HUES6 (cell line): Measurements from ENCODE around the gene PTBP3.
"Not testable (repeated sequence)": the region's sequence is repeated elsewhere in the genome, so short reads cannot be mapped to it uniquely, and the experiment has no call there.

ENCODE experiments used
- H3K27ac ChIP-seq: 2 replicates; pipeline ENCODE4 v1.7.0; 2013; ENCODE audit warnings: low read depth, mild to moderate bottlenecking, low read length, inconsistent platforms
- H3K27me3 ChIP-seq: 2 replicates; pipeline ENCODE4 v1.6.1; 2013; ENCODE audit warnings: low read length; ENCODE audit not compliant: control insufficient read depth, insufficient read depth
- H3K36me3 ChIP-seq: 2 replicates; pipeline ENCODE4 v1.6.1; 2013; ENCODE audit warnings: low read length; ENCODE audit not compliant: control insufficient read depth, insufficient read depth
- H3K4me1 ChIP-seq: 2 replicates; pipeline ENCODE4 v1.6.1; 2013; ENCODE audit warnings: low read length; ENCODE audit not compliant: control insufficient read depth, insufficient read depth
- H3K4me3 ChIP-seq: 2 replicates; pipeline ENCODE4 v1.5.1; 2013; ENCODE audit warnings: low read depth, low read length
- H3K9ac ChIP-seq: one replicate; pipeline ENCODE4 v1.6.1; 2013; ENCODE audit warnings: mild to moderate bottlenecking, low read length
- H3K9me3 ChIP-seq: 2 replicates; pipeline ENCODE4 v1.6.1; 2013; ENCODE audit warnings: low read depth, low read length; ENCODE audit not compliant: control insufficient read depth, insufficient read depth

PTBP3 gene

DNA sequence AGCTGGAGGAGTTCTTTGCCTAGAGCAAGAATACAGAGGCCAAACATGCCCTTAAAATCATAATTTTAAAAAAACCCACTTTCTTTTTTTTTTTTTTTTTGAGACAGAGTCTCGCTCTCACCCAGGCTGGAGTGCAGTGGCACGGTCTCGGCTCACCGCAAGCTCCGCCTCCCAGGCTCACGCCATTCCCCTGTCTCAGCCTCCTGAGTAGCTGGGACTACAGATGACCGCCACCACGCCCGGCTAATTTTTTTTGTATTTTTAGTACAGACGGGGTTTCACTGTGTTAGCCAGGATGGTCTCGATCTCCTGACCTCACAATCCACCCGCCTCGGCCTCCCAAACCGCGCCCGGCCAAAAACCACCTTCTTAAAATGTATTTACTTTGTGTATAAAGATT is 66.3 kb downstream of the PTBP3 start:
- not testable (repeated sequence) for H3K4me1 ChIP-seq, H3K9ac ChIP-seq, H3K27ac ChIP-seq, H3K9me3 ChIP-seq, H3K27me3 ChIP-seq, H3K4me3 ChIP-seq
- peaks cover 16% of the 10 kb centered on the region for H3K36me3 ChIP-seq

- no peaks in the 10 kb centered on the region for H3K27me3 ChIP-seq
- no peaks in the 10 kb centered on the region for H3K9me3 ChIP-seq
- no peak overlapping the region for H3K27ac ChIP-seq
- peaks cover 18% of the 10 kb centered on the region for H3K36me3 ChIP-seq
- peaks cover 6% of the 10 kb centered on the region for H3K4me1 ChIP-seq
- H3K9ac ChIP-seq = no peak overlapping the region
- H3K4me3 ChIP-seq = no peak overlapping the region
Observed at GRCh38 chr9:112265391-112265790, 68.0 kb downstream of the PTBP3 start.

DNA sequence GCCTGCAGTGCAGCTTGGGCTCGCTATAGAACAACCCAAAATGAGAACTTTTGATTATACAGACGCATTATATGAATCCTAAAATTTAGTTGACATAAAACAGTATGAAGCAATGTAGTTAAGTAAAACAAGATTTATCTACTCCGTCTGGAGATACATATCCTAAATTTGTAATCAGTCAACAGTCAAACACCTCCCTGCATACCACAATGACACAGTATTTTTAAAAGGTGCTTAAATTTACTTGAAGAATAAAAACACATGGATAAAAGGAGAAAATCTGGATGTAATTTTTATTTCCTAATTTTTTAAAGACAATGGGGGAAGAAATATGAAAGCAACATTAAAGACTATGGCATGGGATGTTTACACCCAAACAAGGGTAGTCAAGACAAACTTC is 70.8 kb downstream of the PTBP3 start:
- Histone ChIP-seq H3K27ac (no peak overlapping the region), H3K36me3 (peaks cover 20% of the 10 kb centered on the region), H3K4me1 (peaks cover 6% of the 10 kb centered on the region), H3K9me3 (no peaks in the 10 kb centered on the region), H3K4me3 (no peak overlapping the region), H3K9ac (no peak overlapping the region), H3K27me3 (no peaks in the 10 kb centered on the region)

DNA sequence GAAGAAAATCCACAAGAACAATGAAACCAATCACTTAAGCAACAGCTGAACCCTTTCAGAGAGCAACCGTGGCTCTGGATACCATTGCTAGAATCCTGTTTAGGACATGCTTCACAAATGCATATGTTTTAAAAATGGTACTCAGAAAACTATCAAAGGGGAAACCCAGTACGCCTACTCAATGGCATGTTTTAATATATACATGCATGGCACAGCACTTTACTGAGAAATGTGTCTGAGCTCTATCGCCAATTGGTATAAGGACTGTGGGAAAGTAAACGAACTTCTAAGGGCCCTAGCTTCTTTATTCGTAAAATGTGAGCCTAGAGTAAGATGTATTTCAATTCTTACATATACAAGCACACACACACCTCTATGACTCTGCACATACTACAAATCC is 72.3 kb downstream of the PTBP3 start:
- Histone ChIP-seq H3K36me3 (peaks cover 16% of the 10 kb centered on the region), H3K9ac (no peak overlapping the region), H3K27ac (no peak overlapping the region), H3K27me3 (no peaks in the 10 kb centered on the region), H3K4me3 (no peak overlapping the region), H3K4me1 (peaks cover 6% of the 10 kb centered on the region), H3K9me3 (no peaks in the 10 kb centered on the region)

DNA sequence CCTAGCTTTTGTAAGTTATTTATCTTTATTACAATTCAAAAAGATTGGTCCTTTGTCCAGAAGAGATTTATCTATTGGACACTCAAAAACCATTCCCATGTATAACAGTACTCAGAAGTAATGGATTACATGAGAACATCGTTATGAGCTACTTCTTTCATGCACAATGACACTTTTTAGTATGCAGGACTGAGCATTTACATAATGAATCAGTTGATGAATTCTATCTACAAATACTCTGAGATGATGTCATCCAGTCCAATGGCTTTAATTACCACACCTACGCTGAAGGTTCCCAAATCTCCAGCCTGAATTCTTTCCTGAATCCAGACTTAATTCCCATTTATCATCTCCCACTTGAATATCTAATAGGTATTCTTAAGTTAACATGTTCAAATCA is 75.3 kb downstream of the PTBP3 start:
- Histone ChIP-seq H3K4me1 (no peaks in the 10 kb centered on the region), H3K9ac (no peak overlapping the region), H3K27ac (no peak overlapping the region), H3K36me3 (0 out of 2 replicates have a peak, but pooled peaks cover 11% of the 10 kb centered on the region), H3K4me3 (no peak overlapping the region), H3K9me3 (no peaks in the 10 kb centered on the region), H3K27me3 (no peaks in the 10 kb centered on the region)

DNA sequence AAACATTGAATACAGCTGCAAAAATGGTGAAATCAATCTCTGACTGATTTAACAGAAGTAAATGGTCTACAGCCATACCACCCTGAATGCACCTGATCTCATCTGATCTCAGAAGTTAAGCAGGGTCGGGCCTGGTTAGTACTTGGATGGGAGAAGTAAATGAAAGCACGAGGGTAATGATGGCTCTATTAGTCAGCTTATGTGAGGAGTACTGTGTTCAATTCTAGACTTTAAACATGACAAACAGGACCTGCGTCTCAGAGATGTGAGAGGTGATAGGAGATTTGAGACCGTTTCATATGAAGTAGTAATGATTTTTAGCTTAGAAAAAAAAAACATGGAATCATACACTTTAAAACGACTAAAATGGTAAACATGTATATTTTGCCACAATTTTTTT is 81.2 kb downstream of the PTBP3 start:
- Histone ChIP-seq H3K4me1 (no peaks in the 10 kb centered on the region), H3K4me3 (no peak overlapping the region), H3K27me3 (no peaks in the 10 kb centered on the region), H3K36me3 (peaks cover 6% of the 10 kb centered on the region; the same call in 1 of the 2 replicates), H3K27ac (no peak overlapping the region), H3K9ac (no peak overlapping the region), H3K9me3 (no peaks in the 10 kb centered on the region)

GRCh38 chr9:112249277-112249676 is 84.1 kb downstream of the PTBP3 start:
- no peaks in the 10 kb centered on the region for H3K9me3 ChIP-seq
- no peaks in the 10 kb centered on the region for H3K27me3 ChIP-seq
- H3K9ac ChIP-seq = no peak overlapping the region
- peaks cover 6% of the 10 kb centered on the region; the same call in 1 of the 2 replicates for H3K36me3 ChIP-seq
- no peak overlapping the region for H3K4me3 ChIP-seq
- H3K27ac ChIP-seq = no peak overlapping the region
- no peaks in the 10 kb centered on the region for H3K4me1 ChIP-seq

DNA sequence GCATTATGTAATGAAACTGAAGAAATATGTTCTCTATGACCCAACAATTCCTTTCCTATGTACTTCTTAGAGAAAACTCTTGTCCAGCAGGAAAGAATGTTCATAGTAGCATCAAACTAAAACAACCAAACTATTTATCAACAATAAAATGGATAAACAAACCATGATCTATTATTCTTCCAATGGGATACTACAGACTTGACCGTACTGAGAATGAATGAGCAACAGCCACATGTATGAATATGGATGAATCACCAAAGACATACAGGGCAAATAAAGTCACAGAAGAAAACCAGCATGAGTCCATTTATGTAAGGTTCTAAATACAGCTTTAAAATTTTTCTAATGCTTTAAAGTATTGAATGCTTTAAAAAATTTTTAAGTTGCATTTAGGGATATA is 84.7 kb downstream of the PTBP3 start:
- Histone ChIP-seq H3K27me3 (no peaks in the 10 kb centered on the region), H3K4me1 (no peaks in the 10 kb centered on the region), H3K36me3 (peaks cover 6% of the 10 kb centered on the region; the same call in 1 of the 2 replicates), H3K27ac (no peak overlapping the region), H3K4me3 (no peak overlapping the region), H3K9ac (no peak overlapping the region), H3K9me3 (no peaks in the 10 kb centered on the region)

DNA sequence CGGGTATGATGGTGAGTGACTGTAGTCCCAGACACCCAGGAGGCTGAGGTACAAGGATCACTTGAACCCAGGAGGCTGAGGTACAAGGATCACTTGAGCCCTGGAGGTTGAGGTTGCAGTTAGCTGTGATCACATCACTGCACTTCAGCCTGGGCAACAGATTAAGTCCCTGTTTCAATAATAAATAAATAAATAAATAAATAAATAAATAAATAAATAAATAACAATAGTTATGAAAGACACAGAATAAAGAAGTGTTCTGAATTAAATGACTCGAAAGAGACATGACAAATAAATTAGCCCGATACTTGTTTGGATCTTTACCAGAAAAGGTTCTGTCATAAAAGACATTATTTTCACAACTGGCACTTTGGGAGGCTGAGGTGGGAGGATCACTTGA is 86.3 kb downstream of the PTBP3 start:
- H3K36me3 ChIP-seq = peaks cover 6% of the 10 kb centered on the region; the same call in 1 of the 2 replicates
- H3K9ac ChIP-seq = no peak overlapping the region
- no peaks in the 10 kb centered on the region for H3K27me3 ChIP-seq

GRCh38 chr9:112245126-112245525 is 88.3 kb downstream of the PTBP3 start:
- no peak overlapping the region for H3K4me3 ChIP-seq
- 0 out of 2 replicates have a peak, but pooled peaks cover 3% of the 10 kb centered on the region for H3K36me3 ChIP-seq
- no peaks in the 10 kb centered on the region for H3K27me3 ChIP-seq
- no peaks in the 10 kb centered on the region for H3K9me3 ChIP-seq
- no peaks in the 10 kb centered on the region for H3K4me1 ChIP-seq
- no peak overlapping the region for H3K9ac ChIP-seq
- no peak overlapping the region for H3K27ac ChIP-seq

More for the DNA sequence above, 86.3 kb downstream of the PTBP3 start:
- Histone ChIP-seq H3K4me1 (no peaks in the 10 kb centered on the region), H3K4me3 (no peak overlapping the region), H3K9me3 (no peaks in the 10 kb centered on the region), H3K27ac (no peak overlapping the region)

DNA sequence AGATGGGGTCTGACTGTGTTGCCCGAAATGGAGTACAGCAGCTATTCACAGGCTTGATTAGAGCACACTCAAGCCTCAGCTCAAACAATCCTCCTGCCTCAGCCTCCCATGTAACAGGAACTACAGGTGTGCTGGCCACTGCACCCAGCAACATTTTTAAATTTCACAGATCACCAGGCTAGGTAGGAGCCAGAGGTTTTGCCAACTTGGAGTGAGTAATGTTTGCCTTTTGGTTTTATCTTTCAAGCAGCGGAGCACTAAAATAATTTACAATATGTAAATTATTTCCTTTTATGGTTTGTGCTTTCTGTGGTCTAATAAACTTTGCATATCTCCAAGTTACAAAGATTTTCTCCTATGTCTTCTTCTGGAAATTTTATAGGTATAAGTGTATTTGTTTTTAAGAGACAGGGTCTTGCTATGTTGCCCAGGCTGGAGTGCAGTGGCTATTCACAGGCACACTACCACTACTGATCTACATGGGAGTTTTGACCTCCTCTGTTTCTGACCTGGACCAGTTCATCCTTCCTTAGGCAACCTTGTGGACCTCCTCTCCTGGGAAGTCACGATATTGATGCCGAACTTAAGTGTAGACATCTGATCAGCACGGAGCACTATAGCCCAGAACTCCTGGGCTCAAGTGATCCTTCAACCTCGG is 91.1 kb downstream of the PTBP3 start:
- no peak overlapping the region for H3K4me3 ChIP-seq
- no peaks in the 10 kb centered on the region for H3K27me3 ChIP-seq
- no peaks in the 10 kb centered on the region for H3K36me3 ChIP-seq
- no peaks in the 10 kb centered on the region for H3K9me3 ChIP-seq
- H3K27ac ChIP-seq = no peak overlapping the region
- 0 out of 2 replicates have a peak, but pooled peaks cover 5% of the 10 kb centered on the region for H3K4me1 ChIP-seq
- no peak overlapping the region for H3K9ac ChIP-seq
